DOHH2 (cell line): Measurements from ENCODE around the gene CPEB4.

Source experiments
- EZH2phosphoT487 ChIP-seq: fragments of 200-600 bp; sonication (generic); IDR thresholded peaks from 2 replicates; pipeline ENCODE4 v1.6.1; 2017; ENCODE audit warnings: borderline replicate concordance, mild to moderate bottlenecking, antibody characterized with exemption, low read length, moderate library complexity, mixed read lengths
- TF ChIP-seq, protein P1 (sequence below): fragments of 200-600 bp; sonication (generic); IDR thresholded peaks from one replicate; pipeline ENCODE4 v1.5.1; 2014; ENCODE audit warnings: antibody characterized with exemption, mild to moderate bottlenecking, low read depth, low read length; ENCODE audit not compliant: poor library complexity, severe bottlenecking

- TF ChIP-seq, protein P1, sequence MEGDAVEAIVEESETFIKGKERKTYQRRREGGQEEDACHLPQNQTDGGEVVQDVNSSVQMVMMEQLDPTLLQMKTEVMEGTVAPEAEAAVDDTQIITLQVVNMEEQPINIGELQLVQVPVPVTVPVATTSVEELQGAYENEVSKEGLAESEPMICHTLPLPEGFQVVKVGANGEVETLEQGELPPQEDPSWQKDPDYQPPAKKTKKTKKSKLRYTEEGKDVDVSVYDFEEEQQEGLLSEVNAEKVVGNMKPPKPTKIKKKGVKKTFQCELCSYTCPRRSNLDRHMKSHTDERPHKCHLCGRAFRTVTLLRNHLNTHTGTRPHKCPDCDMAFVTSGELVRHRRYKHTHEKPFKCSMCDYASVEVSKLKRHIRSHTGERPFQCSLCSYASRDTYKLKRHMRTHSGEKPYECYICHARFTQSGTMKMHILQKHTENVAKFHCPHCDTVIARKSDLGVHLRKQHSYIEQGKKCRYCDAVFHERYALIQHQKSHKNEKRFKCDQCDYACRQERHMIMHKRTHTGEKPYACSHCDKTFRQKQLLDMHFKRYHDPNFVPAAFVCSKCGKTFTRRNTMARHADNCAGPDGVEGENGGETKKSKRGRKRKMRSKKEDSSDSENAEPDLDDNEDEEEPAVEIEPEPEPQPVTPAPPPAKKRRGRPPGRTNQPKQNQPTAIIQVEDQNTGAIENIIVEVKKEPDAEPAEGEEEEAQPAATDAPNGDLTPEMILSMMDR, result peak; percentile 22
- TF ChIP-seq EZH2phosphoT487, result no peak
Measured at GRCh38 chr5:173886150-173886549, 2.0 kb upstream of the CPEB4 start.
